Measurements from ENCODE around the gene PAX5.

- TF ChIP-seq TARDBP (IDR thresholded peaks at IDR 0.05): no peak
- no peak for TF ChIP-seq L3MBTL2 (conservative IDR thresholded peaks at IDR 0.05)
- no peak for TF ChIP-seq SP1 (IDR thresholded peaks at IDR 0.05)
- TF ChIP-seq HDGF (IDR thresholded peaks at IDR 0.05; ENCODE audit: borderline replicate concordance): no peak
- TF ChIP-seq PKNOX1 (IDR thresholded peaks at IDR 0.05): peak; percentile 67
Measured at GRCh38 chr9:36818965-36819870, 214.8 kb downstream of the PAX5 start.
